ENCODE data around the gene MUC2.

MUC2 gene

GRCh38 chr11:1109101-1109917 lies 34.6 kb downstream of the MUC2 start:
- Histone ChIP-seq H2AFZ (ENCODE audit: low read length) (no peak overlapping the region), H3K4me2 (ENCODE audit: low read depth, low read length, poor library complexity, severe bottlenecking) (no peak overlapping the region), H4K20me1 (ENCODE audit: insufficient read depth, low read length, poor library complexity, severe bottlenecking) (no peaks in the 10 kb centered on the region), H3K36me3 (ENCODE audit: insufficient read depth, low read length) (no peaks in the 10 kb centered on the region), H3K9me2 (replicated peaks; ENCODE audit: low read depth, low read length) (no peaks in the 10 kb centered on the region), H3F3A (ENCODE audit: low read depth) (no peaks in the 10 kb centered on the region), H3K79me2 (ENCODE audit: insufficient read depth, low read length) (no peaks in the 10 kb centered on the region), H3K9me3 (ENCODE audit: insufficient read depth, low read depth, low read length) (no peaks in the 10 kb centered on the region; the same call in 1 of the 2 replicates), H3K4me1 (ENCODE audit: insufficient read depth, low read length, poor library complexity, severe bottlenecking) (no peaks in the 10 kb centered on the region), H3K4me3 (ENCODE audit: low read length, poor library complexity, severe bottlenecking) (no peak overlapping the region), H3K27me3 (ENCODE audit: insufficient read depth, low read length, poor library complexity, severe bottlenecking) (no peaks in the 10 kb centered on the region), H3K9ac (ENCODE audit: low read depth, low read length, poor library complexity, severe bottlenecking) (no peak overlapping the region)
- TF ChIP-seq CTCF (conservative IDR thresholded peaks at IDR 0.05; ENCODE audit: low read length) (no peak), EZH2phosphoT487 (IDR thresholded peaks at IDR 0.05; ENCODE audit: borderline replicate concordance) (no peak)

- Histone ChIP-seq H3K79me2 (ENCODE audit: insufficient read depth, low read length) (no peaks in the 10 kb centered on the region), H3F3A (ENCODE audit: low read depth) (no peaks in the 10 kb centered on the region), H3K4me2 (ENCODE audit: low read depth, low read length, poor library complexity, severe bottlenecking) (no peak overlapping the region), H3K27me3 (ENCODE audit: insufficient read depth, low read length, poor library complexity, severe bottlenecking) (no peaks in the 10 kb centered on the region), H3K9ac (ENCODE audit: low read depth, low read length, poor library complexity, severe bottlenecking) (no peak overlapping the region), H3K4me3 (ENCODE audit: low read length, poor library complexity, severe bottlenecking) (no peak overlapping the region), H3K9me2 (replicated peaks; ENCODE audit: low read depth, low read length) (no peaks in the 10 kb centered on the region), H3K4me1 (ENCODE audit: insufficient read depth, low read length, poor library complexity, severe bottlenecking) (no peaks in the 10 kb centered on the region), H4K20me1 (ENCODE audit: insufficient read depth, low read length, poor library complexity, severe bottlenecking) (no peaks in the 10 kb centered on the region), H3K9me3 (ENCODE audit: insufficient read depth, low read depth, low read length) (no peaks in the 10 kb centered on the region; the same call in 1 of the 2 replicates), H3K36me3 (ENCODE audit: insufficient read depth, low read length) (no peaks in the 10 kb centered on the region), H2AFZ (ENCODE audit: low read length) (no peak overlapping the region)
- no peak for TF ChIP-seq CTCF (conservative IDR thresholded peaks at IDR 0.05; ENCODE audit: low read length)
- no peak for TF ChIP-seq EZH2phosphoT487 (IDR thresholded peaks at IDR 0.05; ENCODE audit: borderline replicate concordance)
These were observed 35.4 kb downstream of the MUC2 start for GRCh38 chr11:1109918-1110705.

GRCh38 chr11:1111545-1112212 lies 37.0 kb downstream of the MUC2 start:
- H4K20me1 ChIP-seq (ENCODE audit: insufficient read depth, low read length, poor library complexity, severe bottlenecking): no peaks in the 10 kb centered on the region
- H2AFZ ChIP-seq (ENCODE audit: low read length): no peak overlapping the region
- no peak overlapping the region for H3K9ac ChIP-seq (ENCODE audit: low read depth, low read length, poor library complexity, severe bottlenecking)
- TF ChIP-seq EZH2phosphoT487 (IDR thresholded peaks at IDR 0.05; ENCODE audit: borderline replicate concordance): no peak
- no peak for TF ChIP-seq CTCF (conservative IDR thresholded peaks at IDR 0.05; ENCODE audit: low read length)
- no peaks in the 10 kb centered on the region; the same call in 1 of the 2 replicates for H3K9me3 ChIP-seq (ENCODE audit: insufficient read depth, low read depth, low read length)
- no peaks in the 10 kb centered on the region for H3K27me3 ChIP-seq (ENCODE audit: insufficient read depth, low read length, poor library complexity, severe bottlenecking)
- no peaks in the 10 kb centered on the region for H3F3A ChIP-seq (ENCODE audit: low read depth)
- H3K79me2 ChIP-seq (ENCODE audit: insufficient read depth, low read length): no peaks in the 10 kb centered on the region
- H3K4me1 ChIP-seq (ENCODE audit: insufficient read depth, low read length, poor library complexity, severe bottlenecking): no peaks in the 10 kb centered on the region
- no peak overlapping the region for H3K4me2 ChIP-seq (ENCODE audit: low read depth, low read length, poor library complexity, severe bottlenecking)
- H3K9me2 ChIP-seq (replicated peaks; ENCODE audit: low read depth, low read length): no peaks in the 10 kb centered on the region
- no peaks in the 10 kb centered on the region for H3K36me3 ChIP-seq (ENCODE audit: insufficient read depth, low read length)
- no peak overlapping the region for H3K4me3 ChIP-seq (ENCODE audit: low read length, poor library complexity, severe bottlenecking)
